ENCODE results near the gene SRD5A3.

Gene SRD5A3

DNA sequence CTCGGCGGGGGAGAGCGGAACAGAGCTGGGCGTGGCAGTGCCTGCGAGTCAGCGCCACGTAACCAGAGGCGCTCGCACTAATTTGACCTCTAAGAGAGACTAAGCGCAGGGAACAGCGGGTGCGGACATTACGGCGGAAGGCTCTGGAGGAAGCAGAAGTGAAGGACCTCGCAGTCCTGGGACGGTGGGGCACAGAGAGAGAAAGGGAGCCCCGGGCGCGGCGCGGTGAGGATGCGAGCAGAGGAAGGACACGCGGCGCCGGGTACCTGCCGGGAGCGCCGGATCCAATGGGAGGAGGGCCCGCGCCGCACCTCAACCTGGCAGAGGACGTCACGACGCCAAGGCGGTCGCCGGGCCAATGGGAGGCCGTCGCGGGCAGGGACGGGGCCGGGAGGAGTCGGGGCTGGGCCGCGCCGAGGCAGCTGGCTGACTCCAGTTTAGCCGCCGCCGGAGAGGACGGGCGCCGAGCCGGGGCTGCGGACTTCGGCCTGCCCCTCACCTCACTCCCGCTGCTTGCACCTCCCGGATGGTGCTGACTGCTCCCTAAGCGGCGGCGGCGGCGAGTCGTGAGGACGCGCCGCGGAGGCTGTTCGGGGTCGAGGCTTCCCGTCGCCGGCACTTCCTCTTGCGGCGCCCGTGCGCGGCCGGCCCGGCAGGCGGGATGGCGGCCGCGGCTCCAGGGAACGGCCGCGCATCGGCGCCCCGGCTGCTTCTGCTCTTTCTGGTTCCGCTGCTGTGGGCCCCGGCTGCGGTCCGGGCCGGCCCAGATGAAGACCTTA lies 49.7 kb downstream of the SRD5A3 start, which contains the start of gene TMEM165:
TMEM165 (plus strand) TSS at position 429 of the 779 bp plus-strand sequence; CDS start at position 662, 233 bp downstream.
- H3K4me3 ChIP-seq (ENCODE audit: low read length in 2 of 2), result peak within 1 kb of the TSS; percentile 79 to 97
- H2BK120ac ChIP-seq (ENCODE audit: low read depth, low read length), result no peak within 1 kb of the TSS
- WGBS, 2 donors (ENCODE audit: extremely low coverage in 2 of 2, insufficient read length in 2 of 2, insufficient replicate concordance in 1 of 2), result no CpG with 5 or more reads among the region's 95 CpGs
- peaks cover 6 to 13% of the 10 kb centered on the region in 2 donors for H3K4me1 ChIP-seq (ENCODE audit: control insufficient read depth in 2 of 2, insufficient read depth in 1 of 2, low read depth in 1 of 2, low read length in 2 of 2)
- H2BK12ac ChIP-seq (ENCODE audit: low read length), result peak within 1 kb of the TSS; percentile 80
- peak within 1 kb of the TSS; percentile 54 for H2BK15ac ChIP-seq (ENCODE audit: low read length)
- H4K91ac ChIP-seq (ENCODE audit: low read depth, low read length, poor library complexity), result no peak within 1 kb of the TSS
- no peaks in the 10 kb centered on the region for H3K9me3 ChIP-seq (replicated peaks in 1 of 2; ENCODE audit: control insufficient read depth in 2 of 2, insufficient read depth in 1 of 2, low read depth in 1 of 2, low read length in 2 of 2)
- H4K8ac ChIP-seq (ENCODE audit: low read depth, low read length), result peak within 1 kb of the TSS; percentile 90
- peaks cover 2 to 30% of the 10 kb centered on the region in 2 donors for H3K36me3 ChIP-seq (replicated peaks in 1 of 2; ENCODE audit: control insufficient read depth in 2 of 2, insufficient read depth in 2 of 2, low read length in 2 of 2)
- H3K79me1 ChIP-seq (ENCODE audit: low read depth, low read length), result peaks cover 4% of the 10 kb centered on the region
- H3K9ac ChIP-seq (ENCODE audit: low read depth, low read length, poor library complexity), result peak within 1 kb of the TSS; percentile 100
- H2BK5ac ChIP-seq (ENCODE audit: low read length), result peak within 1 kb of the TSS; percentile 92
- peak within 1 kb of the TSS; percentile 75 for H3K4me2 ChIP-seq (ENCODE audit: insufficient read depth, low read length, poor library complexity, severe bottlenecking)
- H3K27me3 ChIP-seq (ENCODE audit: control insufficient read depth in 3 of 3, insufficient read depth in 3 of 3, low read depth in 1 of 3, low read length in 3 of 3), result peaks cover 0 to 2% (median 0%) of the 10 kb centered on the region in 3 experiments
- H2AK5ac ChIP-seq (ENCODE audit: low read depth, low read length), result peak within 1 kb of the TSS; percentile 78
- peak within 1 kb of the TSS; percentile 97 for H3K14ac ChIP-seq (ENCODE audit: low read length)
- peak within 1 kb of the TSS; percentile 96 for H3K23ac ChIP-seq (ENCODE audit: low read depth, low read length, poor library complexity)
- peak within 1 kb of the TSS; percentile 70 for H3K27ac ChIP-seq (replicated peaks; ENCODE audit: low read length)
- DNase-seq (ENCODE audit: low spot score), result peak; percentile 80
- peak within 1 kb of the TSS; percentile 95 for H2AFZ ChIP-seq (ENCODE audit: low read length)
- H3K18ac ChIP-seq (ENCODE audit: low read length), result peak within 1 kb of the TSS; percentile 96
- H3K4ac ChIP-seq (ENCODE audit: low read length), result peak within 1 kb of the TSS; percentile 60

DNA sequence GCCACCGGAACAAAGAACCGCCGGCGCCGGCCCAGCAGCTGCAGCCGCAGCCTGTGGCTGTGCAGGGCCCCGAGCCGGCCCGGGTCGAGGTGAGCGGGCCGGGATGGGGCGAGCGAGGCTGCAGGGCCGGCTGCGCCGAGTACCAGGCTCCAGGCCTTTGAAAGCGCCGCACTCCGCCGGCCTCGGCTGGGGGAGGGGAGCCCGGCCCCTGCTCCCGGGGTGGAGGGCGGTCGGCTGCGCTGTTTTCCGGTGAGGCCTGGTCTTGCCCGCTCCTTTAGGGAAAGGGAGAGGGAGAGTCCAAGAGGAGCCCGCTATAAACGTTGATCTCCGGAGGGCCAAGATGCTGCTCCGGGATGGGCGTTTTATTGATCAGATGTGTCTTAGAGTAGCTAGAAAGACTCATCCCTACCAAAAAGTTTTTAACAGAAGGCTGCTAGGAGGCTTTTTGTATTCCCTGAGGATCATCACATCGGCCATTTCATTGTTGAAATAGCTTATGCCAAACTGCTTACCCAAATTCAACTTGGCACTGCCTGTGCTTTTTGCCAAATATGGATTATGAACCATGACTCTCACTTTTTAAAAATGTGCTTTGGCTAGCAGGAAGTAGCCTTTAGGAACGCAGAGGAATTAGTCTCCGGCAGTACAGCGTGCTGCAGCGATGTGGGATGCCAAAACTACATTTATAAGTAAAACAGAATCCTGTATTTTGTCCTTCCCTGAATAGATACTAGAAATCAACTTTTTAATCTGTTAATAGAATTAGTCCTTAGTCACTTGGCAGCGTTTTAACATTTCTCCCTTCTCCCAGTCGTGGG lies 50.5 kb downstream of the SRD5A3 start:
- Histone ChIP-seq H3K23ac (ENCODE audit: low read depth, low read length, poor library complexity) (peak overlapping the region; percentile 96), H2BK15ac (ENCODE audit: low read length) (peak overlapping the region; percentile 54), H4K8ac (ENCODE audit: low read depth, low read length) (no peak overlapping the region), H2BK5ac (ENCODE audit: low read length) (peak overlapping the region; percentile 92), H3K27ac (replicated peaks; ENCODE audit: low read length) (peak overlapping the region; percentile 70), H2AK5ac (ENCODE audit: low read depth, low read length) (peak overlapping the region; percentile 78), H4K91ac (ENCODE audit: low read depth, low read length, poor library complexity) (no peak overlapping the region), H3K9ac (ENCODE audit: low read depth, low read length, poor library complexity) (peak overlapping the region; percentile 100), H3K14ac (ENCODE audit: low read length) (peak overlapping the region; percentile 95), H3K9me3 (replicated peaks in 1 of 2; ENCODE audit: control insufficient read depth in 2 of 2, insufficient read depth in 1 of 2, low read depth in 1 of 2, low read length in 2 of 2) (no peaks in the 10 kb centered on the region), H2BK120ac (ENCODE audit: low read depth, low read length) (no peak overlapping the region), H2BK12ac (ENCODE audit: low read length) (peak overlapping the region; percentile 80), H2AFZ (ENCODE audit: low read length) (peak overlapping the region; percentile 95), H3K4me2 (ENCODE audit: insufficient read depth, low read length, poor library complexity, severe bottlenecking) (peak overlapping the region; percentile 63), H3K27me3 (ENCODE audit: control insufficient read depth in 3 of 3, insufficient read depth in 3 of 3, low read depth in 1 of 3, low read length in 3 of 3) (peaks cover 0 to 2% (median 0%) of the 10 kb centered on the region in 3 experiments), H3K36me3 (replicated peaks in 1 of 2; ENCODE audit: control insufficient read depth in 2 of 2, insufficient read depth in 2 of 2, low read length in 2 of 2) (peaks cover 2 to 38% of the 10 kb centered on the region in 2 donors), H3K4me1 (ENCODE audit: control insufficient read depth in 2 of 2, insufficient read depth in 1 of 2, low read depth in 1 of 2, low read length in 2 of 2) (peaks cover 6 to 13% of the 10 kb centered on the region in 2 donors), H3K4me3 (ENCODE audit: low read length in 2 of 2) (peak overlapping the region; percentile 79 to 97), H3K4ac (ENCODE audit: low read length) (peak overlapping the region; percentile 58), H3K79me1 (ENCODE audit: low read depth, low read length) (peaks cover 4% of the 10 kb centered on the region), H3K18ac (ENCODE audit: low read length) (peak overlapping the region; percentile 96)
- no CpG with 5 or more reads among the region's 41 CpGs for WGBS, 2 donors (ENCODE audit: extremely low coverage in 2 of 2, insufficient read length in 2 of 2, insufficient replicate concordance in 1 of 2)
- peak; percentile 39 for DNase-seq (ENCODE audit: low spot score)

DNA sequence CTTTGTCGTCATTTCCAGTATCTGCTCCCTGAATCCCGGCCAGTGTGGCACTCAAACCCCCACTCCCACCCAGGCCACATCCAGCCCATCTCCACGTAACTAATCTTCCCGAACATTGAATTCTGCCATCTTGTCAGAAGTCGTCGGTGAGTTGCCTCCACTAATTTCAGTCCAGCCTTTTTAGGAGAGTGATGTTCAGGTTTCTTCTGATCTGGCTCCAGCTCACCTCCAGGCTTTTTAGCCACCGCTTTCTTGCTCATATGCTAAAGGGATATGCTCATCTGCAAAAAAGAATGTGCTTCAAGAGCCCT lies 51.0 kb downstream of the SRD5A3 start:
- Histone ChIP-seq H4K8ac (ENCODE audit: low read depth, low read length) (no peak overlapping the region), H3K36me3 (replicated peaks in 1 of 2; ENCODE audit: control insufficient read depth in 2 of 2, insufficient read depth in 2 of 2, low read length in 2 of 2) (peaks cover 2 to 40% of the 10 kb centered on the region in 2 donors), H3K4me3 (ENCODE audit: low read length in 2 of 2) (peak overlapping the region; percentile 79 to 97), H3K14ac (ENCODE audit: low read length) (no peak overlapping the region), H3K27me3 (ENCODE audit: control insufficient read depth in 3 of 3, insufficient read depth in 3 of 3, low read depth in 1 of 3, low read length in 3 of 3) (peaks cover 0 to 2% (median 0%) of the 10 kb centered on the region in 3 experiments), H2BK120ac (ENCODE audit: low read depth, low read length) (no peak overlapping the region), H3K23ac (ENCODE audit: low read depth, low read length, poor library complexity) (no peak overlapping the region), H3K9ac (ENCODE audit: low read depth, low read length, poor library complexity) (peak overlapping the region; percentile 34), H3K4me1 (ENCODE audit: control insufficient read depth in 2 of 2, insufficient read depth in 1 of 2, low read depth in 1 of 2, low read length in 2 of 2) (peaks cover 6 to 13% of the 10 kb centered on the region in 2 donors), H4K91ac (ENCODE audit: low read depth, low read length, poor library complexity) (no peak overlapping the region), H2BK12ac (ENCODE audit: low read length) (no peak overlapping the region), H2AFZ (ENCODE audit: low read length) (no peak overlapping the region), H2BK15ac (ENCODE audit: low read length) (no peak overlapping the region), H3K79me1 (ENCODE audit: low read depth, low read length) (peaks cover 4% of the 10 kb centered on the region), H3K9me3 (replicated peaks in 1 of 2; ENCODE audit: control insufficient read depth in 2 of 2, insufficient read depth in 1 of 2, low read depth in 1 of 2, low read length in 2 of 2) (no peaks in the 10 kb centered on the region), H3K27ac (replicated peaks; ENCODE audit: low read length) (no peak overlapping the region), H3K4ac (ENCODE audit: low read length) (no peak overlapping the region), H2BK5ac (ENCODE audit: low read length) (no peak overlapping the region), H3K4me2 (ENCODE audit: insufficient read depth, low read length, poor library complexity, severe bottlenecking) (peak overlapping the region; percentile 63), H3K18ac (ENCODE audit: low read length) (no peak overlapping the region), H2AK5ac (ENCODE audit: low read depth, low read length) (no peak overlapping the region)
- no CpG with 5 or more reads among the region's 7 CpGs for WGBS, 2 donors (ENCODE audit: extremely low coverage in 2 of 2, insufficient read length in 2 of 2, insufficient replicate concordance in 1 of 2)
- no peak for DNase-seq (ENCODE audit: low spot score)

All from neuronal stem cell (in vitro differentiated cells).